Panc1 (cell line): ENCODE measurements around the gene PSMF1. TPM values are rescaled to one million over a fixed set of nuclear protein-coding genes. Genes with fewer than 3 reads are reported as not detected.

Experiments
- ATAC-seq: fragments of 200-7000 bp; cut with Tn5 transposase; 2 replicates; pipeline ENCODE4 v1.9.1; 2020; ENCODE audit warnings: mild to moderate bottlenecking, moderate library complexity
- BruUV-seq: library from RNA; stranded (reverse); fragments of 400-500 nt; replicated peaks from 2 replicates; lab custom pipeline; 2021; lab: Mats Ljungman, UMichigan
- CTCF ChIA-PET: fragments of 300-600 bp; sonication (Branson Sonifier 250); formaldehyde crosslinking; loops from one replicate; lab custom pipeline; 2022; ENCODE audit warnings: antibody characterized with exemption; lab: Charles Lee
- POLR2A ChIA-PET: fragments of 300-600 bp; sonication (Branson Sonifier 250); formaldehyde crosslinking; loops from one replicate; lab custom pipeline; 2022; ENCODE audit warnings: antibody characterized with exemption; lab: Charles Lee
- DNase-seq: peaks from one replicate; pipeline ENCODE4 v3.0.0-alpha.2; 2010; ENCODE audit warnings: low read depth, low spot score
- H3K27ac ChIP-seq: 2 replicates; pipeline ENCODE4 v1.5.1; 2011; ENCODE audit warnings: mild to moderate bottlenecking, low read length, inconsistent platforms
- H3K27me3 ChIP-seq: fragments of 200-500 bp; sonication (Bioruptor generic); 2 replicates; pipeline ENCODE4 v1.6.0; 2014; ENCODE audit warnings: low read length, inconsistent platforms; ENCODE audit not compliant: control insufficient read depth, insufficient read depth
- H3K36me3 ChIP-seq: fragments of 200-500 bp; sonication (Bioruptor generic); 2 replicates; pipeline ENCODE4 v1.5.1; 2014; ENCODE audit warnings: inconsistent platforms, mild to moderate bottlenecking, low read length, moderate library complexity; ENCODE audit not compliant: control insufficient read depth, insufficient read depth
- H3K4me1 ChIP-seq: 2 replicates; pipeline ENCODE4 v1.5.1; 2011; ENCODE audit warnings: inconsistent platforms, mild to moderate bottlenecking, low read length, moderate library complexity; ENCODE audit not compliant: control insufficient read depth, insufficient read depth
- H3K4me3 ChIP-seq, 2 experiments: 2 replicates each; pipeline ENCODE4 v1.5.1; 2011 to 2012; ENCODE audit warnings: low read depth in 2 of 2, low read length in 2 of 2, mild to moderate bottlenecking in 2 of 2, inconsistent platforms in 1 of 2, moderate library complexity in 1 of 2
- H3K9me3 ChIP-seq: fragments of 200-500 bp; sonication (Bioruptor generic); 2 replicates; pipeline ENCODE4 v1.5.1; 2014; ENCODE audit warnings: low read depth, mild to moderate bottlenecking, inconsistent platforms, low read length, moderate library complexity; ENCODE audit not compliant: control insufficient read depth, insufficient read depth
- CTCF ChIP-seq: fragments of 450-650 bp; IDR thresholded peaks from 2 replicates; pipeline ENCODE4 v1.5.1; 2017; ENCODE audit warnings: mild to moderate bottlenecking
- POLR2AphosphoS5 ChIP-seq: IDR thresholded peaks from 2 replicates; pipeline ENCODE4 v1.6.1; 2012; ENCODE audit warnings: mild to moderate bottlenecking, low read depth, low read length, moderate library complexity
- REST ChIP-seq, 2 experiments: IDR thresholded peaks; 2 replicates each; pipeline ENCODE4 v1.6.1; 2011 to 2012; ENCODE audit warnings: low read depth in 2 of 2, control low read depth in 1 of 2, low read length in 1 of 2, mild to moderate bottlenecking in 1 of 2, moderate library complexity in 1 of 2; ENCODE audit not compliant: insufficient read depth in 1 of 2
- SIN3A ChIP-seq: IDR thresholded peaks from 2 replicates; pipeline ENCODE4 v1.6.1; 2012; ENCODE audit warnings: low read depth, mild to moderate bottlenecking, low read length, moderate library complexity, borderline replicate concordance; ENCODE audit not compliant: insufficient read depth
- TCF7L2 ChIP-seq: IDR thresholded peaks from 2 replicates; pipeline ENCODE4 v1.6.1; 2011; ENCODE audit warnings: mild to moderate bottlenecking, low read depth, low read length, inconsistent platforms
- in situ Hi-C: cut with HindIII; loops from 2 replicates; pipeline ENCODE4 v1.10.0; 2016; ENCODE audit warnings: low sequenced_read_pairs, low pct_unique_long_range_greater_than_20kb
- intact Hi-C: fragments of 100-400 bp; cut with micrococcal nuclease; formaldehyde crosslinking; loops from one replicate; pipeline ENCODE4 v1.10.0; 2022; ENCODE audit not compliant: unreplicated experiment
- total RNA-seq: library from RNA; stranded (reverse); gene quantifications from one replicate; pipeline ENCODE4 v1.2.1, GENCODE V29; 2021; ENCODE audit not compliant: unreplicated experiment

Gene PSMF1
- total RNA-seq, 1 experiment from 2014 or later, result 161 TPM

GRCh38 chr20:1199212-1199873 lies 80.9 kb downstream of the PSMF1 start:
- in situ Hi-C loops, result no loop called here
- POLR2A ChIA-PET, result no interaction called here
- no peak for TF ChIP-seq CTCF
- TF ChIP-seq TCF7L2, result no peak
- no peak for TF ChIP-seq POLR2AphosphoS5
- no peak for TF ChIP-seq REST (IDR thresholded peaks at IDR 0.05; ENCODE audit: insufficient read depth in 1 of 2, low read depth in 2 of 2, low read length in 1 of 2)
- no peak for TF ChIP-seq SIN3A

GRCh38 chr20:1199964-1200363 lies 81.6 kb downstream of the PSMF1 start:
- TF ChIP-seq SIN3A, result no peak
- TF ChIP-seq CTCF, result no peak
- no peak for TF ChIP-seq POLR2AphosphoS5
- no peak for TF ChIP-seq TCF7L2
- TF ChIP-seq REST (IDR thresholded peaks at IDR 0.05; ENCODE audit: insufficient read depth in 1 of 2, low read depth in 2 of 2, low read length in 1 of 2), result no peak
- ATAC-seq, result no peak
- BruUV-seq, result no TSS peak
- no peaks in the 10 kb centered on the region for H3K36me3 ChIP-seq
- H3K4me3 ChIP-seq, result no peak overlapping the region
- H3K9me3 ChIP-seq, result no peaks in the 10 kb centered on the region
- no peaks in the 10 kb centered on the region for H3K4me1 ChIP-seq
- DNase-seq, result no peak
- peaks cover 3% of the 10 kb centered on the region; the same call in 1 of the 2 replicates for H3K27me3 ChIP-seq
- ChIA-PET CTCF (no interaction called here), POLR2A (no interaction called here)
- intact Hi-C loops, result no loop called here
- in situ Hi-C loops, result no loop called here
- no peak overlapping the region for H3K27ac ChIP-seq

More at GRCh38 chr20:1199212-1199873, 80.9 kb downstream of the PSMF1 start:
- Histone ChIP-seq H3K27me3 (peaks cover 3% of the 10 kb centered on the region; the same call in 1 of the 2 replicates), H3K9me3 (no peaks in the 10 kb centered on the region), H3K4me3 (no peak overlapping the region), H3K4me1 (no peaks in the 10 kb centered on the region), H3K27ac (no peak overlapping the region), H3K36me3 (no peaks in the 10 kb centered on the region)
- CTCF ChIA-PET, result no interaction called here
- intact Hi-C loops, result no loop called here
- DNase-seq (no peak), ATAC-seq (no peak)
- no TSS peak for BruUV-seq
